Neuronal stem cell (in vitro differentiated cells): Measurements from ENCODE around the gene BTBD9.

ENCODE experiments used
- DNase-seq: peaks from one replicate; pipeline ENCODE4 v3.0.0-alpha.2; 2013; ENCODE audit warnings: low spot score
- H2AFZ ChIP-seq: one replicate; pipeline ENCODE4 v1.6.1; 2013; ENCODE audit warnings: mild to moderate bottlenecking, low read length, inconsistent platforms
- H2AK5ac ChIP-seq: 2 replicates; pipeline ENCODE4 v1.6.1; 2013; ENCODE audit warnings: low read depth, mild to moderate bottlenecking, inconsistent platforms, low read length, moderate library complexity, mixed read lengths
- H2BK120ac ChIP-seq: 2 replicates; pipeline ENCODE4 v1.6.1; 2013; ENCODE audit warnings: low read depth, mild to moderate bottlenecking, inconsistent platforms, low read length, moderate library complexity, mixed read lengths
- H2BK12ac ChIP-seq: one replicate; pipeline ENCODE4 v1.6.1; 2013; ENCODE audit warnings: low read length, inconsistent platforms
- H2BK15ac ChIP-seq: 2 replicates; pipeline ENCODE4 v1.6.1; 2013; ENCODE audit warnings: mild to moderate bottlenecking, low read length, inconsistent platforms, mixed read lengths
- H2BK5ac ChIP-seq: one replicate; pipeline ENCODE4 v1.6.1; 2013; ENCODE audit warnings: inconsistent platforms, mild to moderate bottlenecking, low read length, moderate library complexity
- H3K14ac ChIP-seq: one replicate; pipeline ENCODE4 v1.6.1; 2013; ENCODE audit warnings: low read length, inconsistent platforms
- H3K18ac ChIP-seq: 2 replicates; pipeline ENCODE4 v1.6.1; 2013; ENCODE audit warnings: low read length, inconsistent platforms
- H3K23ac ChIP-seq: 2 replicates; pipeline ENCODE4 v1.6.1; 2013; ENCODE audit warnings: low read depth, mild to moderate bottlenecking, mixed read lengths, low read length, inconsistent platforms; ENCODE audit not compliant: poor library complexity
- H3K27ac ChIP-seq: replicated peaks from 3 replicates; pipeline ENCODE4 v1.5.1; 2013; ENCODE audit warnings: low read length, inconsistent platforms
- H3K27me3 ChIP-seq, 3 experiments: 2 replicates each; pipeline ENCODE4 v1.6.1; 2013; ENCODE audit warnings: low read length in 3 of 3, mild to moderate bottlenecking in 2 of 3, inconsistent platforms in 1 of 3, low read depth in 1 of 3, mixed read lengths in 1 of 3, moderate library complexity in 1 of 3; ENCODE audit not compliant: control insufficient read depth in 3 of 3, insufficient read depth in 3 of 3
- H3K36me3 ChIP-seq, 2 donors: replicated peaks in 1 of 2; 2 replicates each; pipeline ENCODE4 v1.6.1; 2013; ENCODE audit warnings: low read length in 2 of 2; ENCODE audit not compliant: control insufficient read depth in 2 of 2, insufficient read depth in 2 of 2
- H3K4ac ChIP-seq: 2 replicates; pipeline ENCODE4 v1.6.1; 2013; ENCODE audit warnings: inconsistent platforms, mild to moderate bottlenecking, low read length, moderate library complexity
- H3K4me1 ChIP-seq, 2 donors: 1 replicate in 1 of 2; 2 replicates in 1 of 2; pipeline ENCODE4 v1.6.1; 2013; ENCODE audit warnings: low read length in 2 of 2, low read depth in 1 of 2; ENCODE audit not compliant: control insufficient read depth in 2 of 2, insufficient read depth in 1 of 2
- H3K4me2 ChIP-seq: one replicate; pipeline ENCODE4 v1.6.1; 2013; ENCODE audit warnings: mild to moderate bottlenecking, low read length, inconsistent platforms; ENCODE audit not compliant: insufficient read depth, poor library complexity, severe bottlenecking
- H3K4me3 ChIP-seq, 2 donors: 2 replicates each; pipeline ENCODE4 v1.5.1; 2013; ENCODE audit warnings: low read length in 2 of 2, mild to moderate bottlenecking in 2 of 2, inconsistent platforms in 1 of 2, moderate library complexity in 1 of 2
- H3K79me1 ChIP-seq: one replicate; pipeline ENCODE4 v1.6.1; 2013; ENCODE audit warnings: low read depth, mild to moderate bottlenecking, inconsistent platforms, low read length, moderate library complexity
- H3K9ac ChIP-seq: one replicate; pipeline ENCODE4 v1.6.1; 2013; ENCODE audit warnings: mild to moderate bottlenecking, low read depth, low read length, inconsistent platforms; ENCODE audit not compliant: poor library complexity
- H3K9me3 ChIP-seq, 2 donors: replicated peaks in 1 of 2; 2 replicates each; pipeline versions ENCODE3 to v1.6.1; 2013; ENCODE audit warnings: low read length in 2 of 2, mild to moderate bottlenecking in 2 of 2, inconsistent platforms in 1 of 2, low read depth in 1 of 2, mixed read lengths in 1 of 2, moderate library complexity in 1 of 2; ENCODE audit not compliant: control insufficient read depth in 2 of 2, insufficient read depth in 1 of 2
- H4K8ac ChIP-seq: one replicate; pipeline ENCODE4 v1.6.1; 2013; ENCODE audit warnings: low read depth, mild to moderate bottlenecking, inconsistent platforms, low read length, moderate library complexity
- H4K91ac ChIP-seq: one replicate; pipeline ENCODE4 v1.6.1; 2013; ENCODE audit warnings: low read length, low read depth, mild to moderate bottlenecking, inconsistent platforms; ENCODE audit not compliant: poor library complexity
- WGBS, 2 donors: extraction: QIAGEN DNeasy Blood & Tissue Kit; methylation state at CpG; one replicate each; pipeline ENCODE4 v1.1.7; 2013; ENCODE audit warnings: missing lambda C conversion rate in 2 of 2, mixed read lengths in 1 of 2; ENCODE audit not compliant: insufficient read length in 2 of 2, insufficient replicate concordance in 1 of 2; ENCODE audit errors: extremely low coverage in 2 of 2; 5-methylcytosine and 5-hydroxymethylcytosine counted together

Gene BTBD9

DNA sequence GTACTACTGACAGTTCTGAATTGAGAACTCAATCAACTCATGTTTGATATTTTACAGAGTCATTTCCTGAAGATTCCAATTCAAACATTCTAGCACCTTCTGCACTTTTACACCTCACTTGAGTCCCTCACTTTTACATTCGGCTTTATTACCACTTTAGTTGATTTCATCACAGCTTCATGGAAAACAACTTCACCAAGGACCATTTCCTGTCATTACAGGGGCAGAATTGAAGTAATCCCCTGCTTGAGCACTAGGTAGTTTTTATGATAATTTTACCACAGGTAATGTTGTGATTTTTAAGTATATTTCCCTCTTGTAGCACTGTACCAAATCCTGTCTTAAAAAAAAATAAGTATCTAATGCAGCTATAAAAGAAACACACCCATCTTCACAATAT is 312.9 kb downstream of the BTBD9 start:
- H3K4me2 ChIP-seq = no peak overlapping the region
- H4K91ac ChIP-seq = no peak overlapping the region
- no peaks in the 10 kb centered on the region for H3K27me3 ChIP-seq
- H2AFZ ChIP-seq = no peak overlapping the region
- no peaks in the 10 kb centered on the region for H3K9me3 ChIP-seq
- H3K79me1 ChIP-seq = no peaks in the 10 kb centered on the region
- no peak overlapping the region for H3K9ac ChIP-seq
- no peak overlapping the region for H2BK12ac ChIP-seq
- H2BK120ac ChIP-seq = no peak overlapping the region
- H3K4ac ChIP-seq = no peak overlapping the region
- no peak overlapping the region for H2AK5ac ChIP-seq
- H3K4me1 ChIP-seq = peaks cover 3 to 11% of the 10 kb centered on the region in 2 donors
- H3K14ac ChIP-seq = no peak overlapping the region
- no peak overlapping the region for H3K4me3 ChIP-seq
- no peak for DNase-seq
- no peak overlapping the region for H4K8ac ChIP-seq
- WGBS, 2 donors = no CpG with 5 or more reads among the region's 1 CpG
- no peak overlapping the region for H3K18ac ChIP-seq
- H3K36me3 ChIP-seq = no peaks in the 10 kb centered on the region
- no peak overlapping the region for H3K23ac ChIP-seq
- H2BK15ac ChIP-seq = no peak overlapping the region
- H2BK5ac ChIP-seq = no peak overlapping the region
- no peak overlapping the region for H3K27ac ChIP-seq

DNA sequence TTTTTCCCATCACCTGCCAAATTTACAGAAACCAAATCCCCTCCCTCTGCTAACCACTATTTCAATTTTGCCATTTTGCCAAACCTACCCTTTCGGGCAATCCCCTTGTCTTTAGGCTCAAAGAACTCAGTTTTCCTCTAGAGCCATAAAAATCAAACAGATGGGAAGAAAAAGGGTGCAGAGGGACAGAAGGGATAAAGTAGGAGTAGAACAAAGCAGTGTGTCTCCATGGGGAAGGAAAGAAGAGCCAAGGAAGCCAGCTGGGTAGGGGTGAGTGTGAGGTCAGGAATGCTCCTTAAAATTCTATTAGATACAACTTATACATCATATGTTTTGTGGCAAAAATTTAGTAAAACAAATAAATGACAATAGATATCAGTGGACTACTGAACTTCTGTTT is 316.5 kb downstream of the BTBD9 start:
- no peaks in the 10 kb centered on the region for H3K36me3 ChIP-seq
- H2BK15ac ChIP-seq = no peak overlapping the region
- H3K4me2 ChIP-seq = no peak overlapping the region
- no peak overlapping the region for H3K4ac ChIP-seq
- H2BK5ac ChIP-seq = no peak overlapping the region
- no peak overlapping the region for H3K23ac ChIP-seq
- no peak for DNase-seq
- H2BK120ac ChIP-seq = no peak overlapping the region
- no CpG with 5 or more reads among the region's 1 CpG for WGBS, 2 donors
- H3K27ac ChIP-seq = no peak overlapping the region
- H4K91ac ChIP-seq = no peak overlapping the region
- H3K27me3 ChIP-seq = no peaks in the 10 kb centered on the region
- H2AK5ac ChIP-seq = no peak overlapping the region
- peaks cover 3 to 27% of the 10 kb centered on the region in 2 donors for H3K4me1 ChIP-seq
- no peak overlapping the region for H3K4me3 ChIP-seq
- H3K9ac ChIP-seq = no peak overlapping the region
- H3K79me1 ChIP-seq = no peaks in the 10 kb centered on the region
- no peak overlapping the region for H2AFZ ChIP-seq
- H3K9me3 ChIP-seq = no peaks in the 10 kb centered on the region
- H3K14ac ChIP-seq = no peak overlapping the region
- H4K8ac ChIP-seq = no peak overlapping the region
- no peak overlapping the region for H2BK12ac ChIP-seq
- no peak overlapping the region for H3K18ac ChIP-seq

DNA sequence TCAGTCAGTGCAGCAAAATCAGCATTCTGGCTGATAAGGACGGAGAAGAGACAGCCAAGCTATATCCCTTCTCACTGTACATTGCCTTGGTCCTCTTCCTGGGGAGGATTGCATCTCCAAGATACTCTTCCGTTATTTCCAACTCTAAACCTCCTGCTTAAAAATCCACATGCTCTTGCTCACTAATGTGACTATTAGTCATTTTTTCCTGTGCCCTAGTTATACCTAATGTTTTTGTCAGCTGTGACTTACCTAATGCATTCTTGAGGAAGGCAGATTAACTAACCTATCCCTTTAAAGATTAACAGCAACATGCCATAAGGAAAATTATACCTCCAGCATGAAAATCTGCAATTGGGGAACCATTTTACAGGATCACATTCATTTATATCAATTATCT is 317.6 kb downstream of the BTBD9 start:
- Histone ChIP-seq H3K14ac (no peak overlapping the region), H2BK120ac (no peak overlapping the region), H3K4ac (no peak overlapping the region), H3K9me3 (no peaks in the 10 kb centered on the region), H2AK5ac (no peak overlapping the region), H3K27ac (no peak overlapping the region), H4K8ac (no peak overlapping the region), H3K4me2 (no peak overlapping the region), H3K27me3 (no peaks in the 10 kb centered on the region), H4K91ac (no peak overlapping the region), H2BK15ac (no peak overlapping the region), H3K36me3 (no peaks in the 10 kb centered on the region), H2AFZ (no peak overlapping the region), H2BK12ac (no peak overlapping the region), H2BK5ac (no peak overlapping the region), H3K79me1 (no peaks in the 10 kb centered on the region), H3K9ac (no peak overlapping the region), H3K4me3 (no peak overlapping the region), H3K4me1 (peaks cover 3 to 27% of the 10 kb centered on the region in 2 donors), H3K18ac (no peak overlapping the region), H3K23ac (no peak overlapping the region)
- no CpG with 5 or more reads among the region's 2 CpGs for WGBS, 2 donors
- no peak for DNase-seq

DNA sequence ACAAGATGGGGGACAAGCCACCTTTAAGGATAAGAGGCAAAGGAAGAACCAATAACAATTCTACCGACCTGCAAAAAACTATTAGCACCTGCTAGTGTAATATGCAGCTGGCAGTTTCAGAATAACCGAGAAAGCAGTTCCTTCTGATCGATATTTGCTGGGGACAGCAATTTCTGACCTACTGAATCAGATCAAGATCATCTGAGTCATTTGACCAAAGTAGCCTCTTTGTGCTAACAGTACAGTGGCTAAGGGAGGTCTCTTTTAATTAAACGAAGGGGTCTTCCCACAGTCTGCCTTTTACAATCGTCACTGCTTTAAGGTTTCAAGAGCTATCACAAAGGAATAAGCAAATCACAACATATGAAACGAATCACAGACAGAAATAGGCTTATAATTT is 318.9 kb downstream of the BTBD9 start:
- no peak overlapping the region for H3K4me3 ChIP-seq
- H2AK5ac ChIP-seq = no peak overlapping the region
- H4K91ac ChIP-seq = no peak overlapping the region
- no peaks in the 10 kb centered on the region for H3K36me3 ChIP-seq
- no peaks in the 10 kb centered on the region for H3K9me3 ChIP-seq
- no peak overlapping the region for H3K4ac ChIP-seq
- no peak overlapping the region for H3K18ac ChIP-seq
- no peak overlapping the region for H4K8ac ChIP-seq
- H3K4me2 ChIP-seq = no peak overlapping the region
- no peak overlapping the region for H2BK12ac ChIP-seq
- H3K9ac ChIP-seq = no peak overlapping the region
- H2BK5ac ChIP-seq = no peak overlapping the region
- H3K23ac ChIP-seq = no peak overlapping the region
- H2AFZ ChIP-seq = no peak overlapping the region
- WGBS, 2 donors = no CpG with 5 or more reads among the region's 6 CpGs
- no peak overlapping the region for H3K14ac ChIP-seq
- peaks cover 3 to 27% of the 10 kb centered on the region in 2 donors for H3K4me1 ChIP-seq
- no peaks in the 10 kb centered on the region for H3K79me1 ChIP-seq
- DNase-seq = no peak
- no peak overlapping the region for H3K27ac ChIP-seq
- H3K27me3 ChIP-seq = no peaks in the 10 kb centered on the region
- H2BK120ac ChIP-seq = no peak overlapping the region
- H2BK15ac ChIP-seq = no peak overlapping the region
